DOHH2 (cell line): ENCODE data around the gene RNU1-1.
"Not testable (repeated sequence)": the region's sequence is repeated elsewhere in the genome, so short reads cannot be mapped to it uniquely, and the experiment has no call there.

Source experiments
- EZH2phosphoT487 ChIP-seq: fragments of 200-600 bp; sonication (generic); IDR thresholded peaks from 2 replicates; pipeline ENCODE4 v1.6.1; 2017; ENCODE audit warnings: borderline replicate concordance, mild to moderate bottlenecking, antibody characterized with exemption, low read length, moderate library complexity, mixed read lengths
- TF ChIP-seq, protein P1 (sequence below): fragments of 200-600 bp; sonication (generic); IDR thresholded peaks from one replicate; pipeline ENCODE4 v1.5.1; 2014; ENCODE audit warnings: antibody characterized with exemption, mild to moderate bottlenecking, low read depth, low read length; ENCODE audit not compliant: poor library complexity, severe bottlenecking

DNA sequence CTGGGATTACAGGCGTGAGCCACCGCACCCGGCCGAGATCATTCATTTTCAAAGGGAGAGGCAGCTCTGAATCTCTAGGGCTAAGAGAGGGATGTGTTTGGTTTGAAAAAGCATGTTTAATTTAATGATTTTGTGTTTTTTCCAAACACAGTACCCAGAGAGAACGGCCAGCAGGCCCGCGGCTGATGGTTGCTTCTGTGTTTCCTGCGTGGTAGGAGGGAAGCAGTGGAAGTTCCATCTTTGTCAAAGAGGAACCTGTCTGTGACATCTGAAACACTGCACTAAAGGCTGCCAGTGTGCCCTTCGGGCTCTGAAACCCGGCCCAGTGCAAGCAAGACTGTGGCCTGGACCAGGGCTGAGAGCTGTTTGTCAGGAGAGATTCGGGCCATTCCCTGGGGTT lies 13.6 kb downstream of the RNU1-1 start:
- TF ChIP-seq, protein P1, sequence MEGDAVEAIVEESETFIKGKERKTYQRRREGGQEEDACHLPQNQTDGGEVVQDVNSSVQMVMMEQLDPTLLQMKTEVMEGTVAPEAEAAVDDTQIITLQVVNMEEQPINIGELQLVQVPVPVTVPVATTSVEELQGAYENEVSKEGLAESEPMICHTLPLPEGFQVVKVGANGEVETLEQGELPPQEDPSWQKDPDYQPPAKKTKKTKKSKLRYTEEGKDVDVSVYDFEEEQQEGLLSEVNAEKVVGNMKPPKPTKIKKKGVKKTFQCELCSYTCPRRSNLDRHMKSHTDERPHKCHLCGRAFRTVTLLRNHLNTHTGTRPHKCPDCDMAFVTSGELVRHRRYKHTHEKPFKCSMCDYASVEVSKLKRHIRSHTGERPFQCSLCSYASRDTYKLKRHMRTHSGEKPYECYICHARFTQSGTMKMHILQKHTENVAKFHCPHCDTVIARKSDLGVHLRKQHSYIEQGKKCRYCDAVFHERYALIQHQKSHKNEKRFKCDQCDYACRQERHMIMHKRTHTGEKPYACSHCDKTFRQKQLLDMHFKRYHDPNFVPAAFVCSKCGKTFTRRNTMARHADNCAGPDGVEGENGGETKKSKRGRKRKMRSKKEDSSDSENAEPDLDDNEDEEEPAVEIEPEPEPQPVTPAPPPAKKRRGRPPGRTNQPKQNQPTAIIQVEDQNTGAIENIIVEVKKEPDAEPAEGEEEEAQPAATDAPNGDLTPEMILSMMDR, result not testable (repeated sequence)
- TF ChIP-seq EZH2phosphoT487, result not testable (repeated sequence)
